ENCODE measurements around the gene GAA.

GAA gene

DNA sequence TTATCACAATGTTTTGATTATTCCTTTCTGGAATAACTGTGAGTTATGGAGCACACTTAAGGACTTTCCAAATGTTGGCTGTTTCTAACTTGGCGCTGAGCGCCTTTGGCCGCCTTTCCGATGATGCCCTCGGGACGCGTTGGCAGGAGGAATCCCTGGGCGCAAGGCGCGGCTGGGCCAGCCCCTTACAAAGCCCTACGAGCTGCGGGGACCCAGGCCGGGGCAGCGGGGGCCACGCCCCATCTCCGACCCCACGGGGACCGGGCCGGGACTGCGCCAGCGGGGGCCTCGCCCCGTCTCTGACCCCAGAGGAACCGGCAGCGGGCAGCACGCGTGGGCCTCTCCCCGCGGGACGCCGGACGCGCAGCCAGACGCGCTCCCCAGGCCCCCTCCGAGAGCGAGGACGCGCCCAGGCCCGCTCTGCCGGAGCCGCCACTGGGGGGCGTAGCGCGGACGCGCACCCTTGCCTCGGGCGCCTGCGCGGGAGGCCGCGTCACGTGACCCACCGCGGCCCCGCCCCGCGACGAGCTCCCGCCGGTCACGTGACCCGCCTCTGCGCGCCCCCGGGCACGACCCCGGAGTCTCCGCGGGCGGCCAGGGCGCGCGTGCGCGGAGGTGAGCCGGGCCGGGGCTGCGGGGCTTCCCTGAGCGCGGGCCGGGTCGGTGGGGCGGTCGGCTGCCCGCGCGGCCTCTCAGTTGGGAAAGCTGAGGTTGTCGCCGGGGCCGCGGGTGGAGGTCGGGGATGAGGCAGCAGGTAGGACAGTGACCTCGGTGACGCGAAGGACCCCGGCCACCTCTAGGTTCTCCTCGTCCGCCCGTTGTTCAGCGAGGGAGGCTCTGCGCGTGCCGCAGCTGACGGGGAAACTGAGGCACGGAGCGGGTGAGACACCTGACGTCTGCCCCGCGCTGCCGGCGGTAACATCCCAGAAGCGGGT lies at the start of gene GAA:
TSS of gene GAA (plus strand) at position 571 of the 935 bp plus-strand sequence. CDS start 3,006 bp downstream, outside the sequence.
- DNase-seq = peak; percentile 35 to 92

DNA sequence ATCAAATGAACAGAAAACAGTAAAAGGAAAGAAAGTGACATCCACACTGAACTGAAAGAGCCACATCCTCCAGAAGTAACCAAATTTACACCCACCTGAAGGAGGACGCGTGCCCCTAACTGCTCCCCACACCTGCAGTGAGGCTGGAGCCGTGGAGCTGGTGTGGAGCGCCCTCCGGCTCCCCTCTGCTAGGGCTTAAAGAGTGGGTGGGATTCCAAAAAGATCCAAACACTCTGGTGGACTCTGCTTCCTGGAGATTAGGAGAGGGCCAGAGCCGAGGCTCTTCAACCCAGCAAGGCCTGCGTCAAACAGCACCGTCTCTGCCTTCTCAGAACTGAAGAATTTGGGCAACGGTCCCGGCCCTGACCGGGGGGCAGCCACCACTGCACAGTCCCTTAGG lies 49.7 kb upstream of the GAA start:
- DNase-seq = no peak

DNA sequence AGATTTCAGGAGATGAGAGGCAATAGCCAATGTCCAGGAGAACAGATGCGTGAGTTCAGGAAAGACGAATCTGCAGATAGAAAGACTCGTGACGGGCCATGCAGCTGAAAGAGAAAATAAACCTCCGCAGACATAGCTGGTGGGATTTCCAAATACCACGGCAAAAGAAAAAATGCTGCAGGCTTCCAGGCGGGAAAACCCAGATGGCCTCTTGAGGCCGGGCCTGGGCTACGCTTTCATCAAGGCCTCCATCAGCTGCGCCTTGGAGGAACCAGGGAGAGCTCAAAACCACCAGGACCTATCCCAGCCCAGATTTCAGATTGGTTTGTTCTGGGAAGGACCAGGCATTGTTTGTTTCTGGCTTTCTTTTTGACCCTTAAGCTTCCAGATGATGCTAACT lies 48.3 kb upstream of the GAA start:
- no peak for DNase-seq

DNA sequence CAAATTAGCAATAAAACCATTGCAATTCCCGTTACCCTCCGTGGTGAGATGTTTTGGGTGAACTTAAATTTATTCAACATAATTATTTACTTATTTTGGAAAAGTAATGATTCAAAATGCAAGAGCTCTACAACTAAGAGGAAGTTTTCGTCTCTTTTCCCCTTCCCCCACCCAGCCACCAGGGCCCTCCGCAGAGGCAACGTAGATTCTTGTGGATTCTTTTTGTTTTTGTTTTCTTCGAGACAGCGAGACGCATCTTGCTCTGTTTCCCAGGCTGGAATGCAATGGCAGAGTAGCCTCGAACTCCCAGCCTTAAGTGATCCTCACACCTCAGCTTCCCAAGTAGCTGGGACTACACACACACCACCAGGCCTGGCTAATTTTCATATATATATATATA lies 45.8 kb upstream of the GAA start:
- no peak for DNase-seq

DNA sequence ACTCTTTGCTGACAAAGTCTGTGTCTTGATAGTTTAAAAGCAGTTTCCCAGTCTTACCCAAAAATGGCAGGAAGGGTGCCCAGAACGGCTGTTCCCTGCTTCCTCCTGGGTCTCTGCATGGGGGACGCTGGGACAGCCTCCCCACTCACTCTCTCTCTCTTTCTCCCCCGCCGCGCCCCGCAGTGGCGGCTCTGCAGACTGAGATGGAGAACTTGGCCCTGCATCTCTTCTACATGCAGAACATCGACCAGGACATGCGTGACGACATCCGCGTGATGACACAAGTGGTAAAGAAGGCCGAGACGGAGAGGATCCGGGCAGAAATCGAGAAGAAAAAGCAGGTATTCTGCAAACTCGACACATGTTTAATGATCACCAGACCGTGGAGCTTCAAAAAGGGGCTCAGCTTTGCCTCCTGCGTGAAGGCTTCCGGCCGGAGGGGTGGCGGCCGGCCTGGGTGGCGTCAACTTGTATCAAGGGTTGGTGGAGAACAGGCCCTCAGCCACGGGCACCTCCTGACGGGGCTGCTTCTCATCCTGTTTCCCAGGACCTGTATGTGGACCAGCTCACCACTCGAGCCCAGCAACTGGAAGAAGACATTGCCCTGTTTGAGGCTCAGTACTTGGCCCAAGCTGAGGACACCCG lies 42.9 kb upstream of the GAA start:
- DNase-seq = no peak

DNA sequence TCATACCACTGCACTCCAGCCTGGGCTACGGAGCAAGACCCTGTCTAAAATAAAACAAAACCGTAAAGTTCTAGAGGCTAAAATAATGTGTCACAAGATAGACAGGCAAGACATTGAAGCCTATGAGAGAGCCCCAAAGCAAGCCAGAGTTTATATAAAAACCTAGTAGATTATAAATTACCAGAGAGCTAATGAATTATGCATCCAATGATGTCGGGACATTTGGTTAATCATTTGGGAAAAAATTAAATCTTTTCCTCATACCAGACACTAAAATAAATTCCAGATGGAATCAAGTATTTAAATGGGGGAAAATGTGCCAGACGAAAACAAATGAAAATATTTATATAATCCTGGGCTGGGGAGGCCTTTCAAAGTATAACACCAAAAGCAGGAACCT lies 40.7 kb upstream of the GAA start:
- DNase-seq = no peak

DNA sequence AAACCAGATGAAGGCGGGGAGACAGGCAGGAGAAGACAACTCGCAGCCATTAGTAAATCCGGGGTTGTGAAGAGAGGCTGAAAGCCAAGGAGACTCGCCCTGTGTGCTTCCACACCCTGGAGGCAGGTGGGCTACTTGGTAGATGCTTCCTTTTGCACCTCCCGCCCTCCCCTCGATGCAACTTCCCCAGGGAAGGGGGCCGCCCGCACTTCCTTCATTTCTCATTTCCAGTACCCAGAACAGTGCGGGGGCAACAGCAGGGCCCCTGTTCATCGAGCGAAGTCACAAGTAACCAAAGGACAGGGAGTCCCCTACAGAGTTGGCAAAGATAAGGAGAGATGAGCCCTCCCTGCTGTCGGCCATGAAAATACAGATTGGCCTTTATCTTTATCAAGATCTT lies 40.0 kb upstream of the GAA start:
- DNase-seq = no peak

DNA sequence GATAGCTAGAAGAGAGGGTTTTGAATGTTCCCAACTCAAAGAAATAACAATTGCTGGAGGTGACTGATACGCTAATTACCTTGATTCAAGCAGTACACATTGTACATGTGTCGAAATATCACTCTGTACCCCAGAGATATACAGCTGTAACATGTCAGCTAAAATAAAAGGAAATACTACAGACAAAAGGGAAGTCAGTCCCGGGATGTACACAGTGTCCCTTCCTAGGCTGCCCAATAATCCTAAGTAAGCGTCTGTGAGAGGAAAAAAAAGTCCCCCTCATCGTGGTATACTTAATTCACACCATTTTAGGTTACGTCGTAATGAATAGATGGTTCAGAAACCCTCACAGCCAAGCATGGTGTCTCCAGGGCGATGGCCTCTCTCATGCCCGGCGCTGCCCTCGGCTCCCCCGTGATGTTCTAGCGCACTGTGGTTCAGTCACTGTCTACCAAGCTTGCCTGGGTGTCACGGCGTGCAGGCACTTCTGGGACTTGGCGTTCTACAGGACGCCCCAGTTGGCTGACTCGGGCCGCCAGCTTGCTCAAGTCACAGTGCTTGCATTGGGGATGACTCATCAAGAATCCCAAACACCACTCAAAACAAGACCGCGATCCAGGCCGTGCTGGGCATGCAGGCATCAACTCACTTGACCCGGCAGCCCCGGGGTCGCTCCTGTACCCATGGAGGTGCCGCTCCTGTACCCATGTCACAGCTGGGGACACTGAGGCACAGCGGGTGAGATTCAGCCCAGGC lies 37.4 kb upstream of the GAA start:
- DNase-seq = no peak

DNA sequence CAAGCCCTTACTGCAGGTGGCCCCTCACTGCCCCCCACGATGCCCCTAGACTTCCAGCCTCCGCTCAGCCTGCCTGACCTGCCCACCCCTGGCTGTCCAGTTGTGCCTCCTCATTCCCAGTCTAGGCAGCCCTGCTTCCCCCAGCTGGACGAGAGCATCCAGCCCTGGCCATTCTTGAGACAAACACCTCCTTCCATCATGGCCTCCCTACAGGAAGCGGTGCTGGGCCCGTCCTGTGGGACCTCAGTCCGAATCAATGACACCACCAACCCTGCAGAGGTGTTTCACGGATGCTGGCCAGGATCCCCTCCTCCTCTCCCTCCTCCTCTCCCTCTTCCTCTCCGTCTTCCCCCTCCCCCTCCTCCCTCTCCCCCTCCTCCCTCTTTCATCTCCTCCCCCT lies 36.7 kb upstream of the GAA start:
- DNase-seq = no peak

DNA sequence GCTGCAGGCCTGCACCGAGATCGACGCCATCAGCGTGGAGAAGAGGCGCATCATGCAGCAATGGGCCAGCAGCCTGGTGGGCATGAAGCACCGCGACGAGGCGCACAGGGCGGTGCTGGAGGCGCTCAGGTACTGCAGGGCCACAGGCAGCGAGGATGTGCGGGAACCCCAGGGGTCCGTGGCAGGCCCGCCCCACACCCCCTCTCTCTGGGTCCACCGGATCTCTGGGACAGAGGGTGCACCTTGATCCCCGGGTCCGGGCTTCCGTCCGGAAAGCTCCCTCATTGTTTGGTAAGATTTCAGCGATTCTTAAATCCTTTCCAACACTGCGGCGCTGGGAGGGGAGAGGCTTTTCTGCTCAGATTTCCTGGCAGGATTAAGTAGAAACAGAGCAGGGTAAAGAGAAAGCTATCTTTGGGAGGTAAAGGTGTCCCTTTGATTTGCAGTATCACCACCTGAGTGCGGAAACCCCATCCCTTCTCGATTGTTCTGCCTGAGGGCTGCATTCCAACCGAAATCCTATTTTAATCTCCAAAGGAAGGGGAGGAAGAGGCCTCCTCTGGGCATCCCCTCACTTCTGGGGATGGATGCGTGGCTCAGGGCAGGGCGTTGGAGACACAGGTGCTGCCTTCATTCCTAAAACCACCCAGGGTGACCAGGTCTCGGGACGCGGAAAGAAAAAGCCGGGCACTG lies 35.8 kb upstream of the GAA start:
- DNase-seq = no peak

DNA sequence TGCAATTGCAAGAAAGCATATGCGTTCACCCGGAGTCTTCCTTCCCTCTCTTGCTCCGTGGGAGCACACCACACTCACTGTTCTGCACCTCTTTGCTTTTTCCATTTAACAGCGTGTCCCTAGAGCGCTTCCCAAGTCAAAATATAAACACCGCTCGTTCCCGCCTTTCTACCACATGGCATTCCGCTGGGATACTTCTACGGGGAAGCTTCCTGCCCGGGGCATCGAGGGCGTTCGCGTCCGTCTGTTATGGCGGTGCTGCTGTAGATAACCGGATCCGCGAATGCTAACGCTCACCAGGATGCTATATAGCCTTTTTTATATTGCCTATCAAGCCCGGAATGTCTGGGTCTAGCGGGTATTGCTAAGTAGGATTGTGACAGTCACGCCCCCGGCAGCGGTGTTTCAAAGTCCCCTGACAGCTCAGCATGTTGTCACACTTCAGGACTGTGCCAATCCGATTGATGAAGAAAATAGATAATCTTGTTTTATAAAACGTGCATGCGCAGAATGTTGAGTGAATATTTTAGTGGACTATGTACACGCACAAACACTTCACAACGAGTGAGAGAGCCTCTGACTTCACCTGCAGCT lies 33.9 kb upstream of the GAA start:
- no peak for DNase-seq

DNA sequence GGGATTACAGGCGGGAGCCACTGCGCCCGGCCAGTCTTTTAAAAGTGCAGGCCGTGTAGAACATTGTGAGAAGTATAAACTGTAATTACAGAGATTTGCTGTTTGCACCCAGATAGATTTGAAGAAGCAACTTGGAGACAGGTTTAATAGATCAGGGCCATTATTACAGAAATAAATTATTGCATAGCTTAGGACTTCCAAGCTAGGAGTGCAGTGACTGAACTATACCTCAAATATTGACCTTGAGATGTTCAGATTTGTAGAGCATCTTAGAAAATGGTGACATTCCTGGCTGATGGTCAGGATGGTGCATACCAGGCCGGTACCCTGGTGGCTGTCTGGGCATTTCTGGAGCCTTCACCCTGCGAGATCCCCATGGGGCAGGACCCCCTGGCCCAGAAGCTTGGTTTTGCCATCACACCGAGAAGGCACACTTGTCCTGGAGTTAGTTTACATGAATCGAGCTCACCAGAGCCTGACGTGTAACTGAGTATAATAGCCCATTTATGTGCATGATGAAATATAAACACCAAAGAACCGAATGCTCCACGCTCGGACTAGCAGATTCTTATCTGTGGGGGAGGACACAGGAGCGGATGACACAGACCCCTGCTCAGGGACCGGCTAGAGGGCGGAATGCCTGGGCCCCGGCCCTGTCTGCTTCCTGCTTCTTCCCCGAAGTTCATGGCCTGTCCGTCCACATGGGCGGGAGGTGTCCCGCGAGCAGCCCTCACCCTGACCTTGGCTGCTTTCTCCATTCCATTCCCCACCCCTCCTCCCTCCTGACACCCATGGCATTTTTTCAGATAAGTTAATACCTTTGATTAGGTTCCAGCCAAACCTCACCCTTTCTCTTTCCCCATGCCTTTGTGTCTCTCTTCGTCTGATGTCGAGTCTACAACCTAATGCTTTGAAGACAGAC lies 32.8 kb upstream of the GAA start:
- peak; percentile 44 to 52 for DNase-seq

DNA sequence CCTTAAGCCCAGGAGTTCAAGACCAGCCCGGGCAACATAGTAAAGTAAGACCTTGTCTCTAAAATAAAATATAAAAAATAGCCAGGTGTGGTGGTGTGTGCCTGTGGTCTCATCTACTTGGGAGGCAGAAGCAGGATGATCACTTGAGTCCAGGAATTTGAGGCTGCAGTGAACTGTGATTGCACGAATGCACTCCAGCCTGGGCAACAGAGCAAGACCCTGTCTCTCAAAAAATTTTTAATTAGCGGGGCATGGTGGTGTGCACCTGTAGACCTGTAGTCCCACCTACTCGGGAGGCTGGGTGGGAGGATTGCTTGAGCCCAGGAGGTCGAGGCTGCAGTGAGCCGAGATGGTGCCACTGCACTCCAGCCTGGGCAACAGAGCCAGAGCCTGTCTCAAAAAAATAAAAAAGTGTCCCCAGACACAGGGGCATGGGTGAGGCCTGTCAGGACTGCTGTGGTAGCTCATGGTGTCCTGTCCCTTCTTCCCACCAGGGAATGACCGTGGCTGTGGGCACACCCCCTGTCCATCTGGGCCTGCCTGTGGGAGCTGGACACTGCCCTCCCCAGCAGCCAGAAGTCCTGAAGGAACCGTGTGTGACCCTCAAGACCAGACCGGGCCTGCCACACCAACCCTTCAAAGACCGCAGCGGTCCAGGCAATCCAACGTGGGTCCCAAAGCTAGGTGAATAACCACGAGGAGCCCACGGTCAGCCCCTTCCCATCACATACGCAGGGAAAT lies 30.8 kb upstream of the GAA start:
- DNase-seq = no peak

DNA sequence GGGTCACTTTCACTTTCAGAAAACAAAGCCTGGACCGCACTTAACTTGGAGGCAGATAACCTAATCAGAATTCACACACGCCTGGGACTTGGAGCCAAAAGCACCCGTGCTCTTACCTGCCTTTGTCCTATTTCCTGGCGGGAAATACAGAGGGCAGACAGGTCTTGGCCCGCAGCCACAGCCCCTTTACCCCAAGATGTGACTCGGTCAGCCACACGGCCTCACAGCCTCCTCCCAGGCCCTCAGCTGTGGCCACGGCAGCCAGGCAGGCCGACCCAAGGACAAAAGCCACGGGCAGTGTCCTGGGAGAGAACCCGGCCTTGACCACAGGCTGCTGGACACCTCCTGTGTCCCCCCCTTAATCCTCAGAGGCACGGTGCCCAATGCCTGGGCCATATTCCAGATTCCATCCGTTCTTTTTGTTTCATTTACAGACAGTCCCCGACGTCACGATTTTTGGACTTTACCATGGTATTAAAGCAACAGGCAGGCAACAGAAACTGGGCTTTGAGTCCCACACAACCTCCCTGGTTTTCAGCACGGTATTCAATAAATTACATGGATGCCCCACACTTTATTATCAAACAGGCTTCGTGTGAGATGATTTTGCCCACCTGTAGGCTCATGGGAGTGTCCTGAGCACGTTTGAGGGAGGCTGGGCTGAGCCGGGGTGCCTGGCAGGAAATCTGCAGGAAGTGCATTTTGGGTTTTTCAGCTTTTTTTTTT lies 30.1 kb upstream of the GAA start:
- DNase-seq = no peak

DNA sequence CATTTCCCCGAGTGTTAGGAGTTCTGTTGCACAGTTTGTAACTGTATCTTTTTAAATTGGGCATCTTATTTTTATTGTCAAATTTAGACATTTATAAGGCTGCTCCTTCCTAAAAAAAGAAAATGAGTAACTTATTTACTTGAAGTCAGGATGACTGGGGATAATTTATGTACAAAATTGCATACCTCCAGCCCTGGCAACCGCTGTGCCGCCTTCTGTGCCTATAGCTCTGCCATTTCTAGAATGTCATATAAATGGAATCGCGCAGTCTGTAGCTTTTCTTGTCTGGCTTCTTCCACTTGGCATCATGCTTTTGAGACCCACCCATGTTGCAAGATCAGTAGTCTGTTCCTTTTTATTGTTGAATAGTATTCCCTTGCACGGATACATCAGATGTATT lies 29.0 kb upstream of the GAA start:
- DNase-seq = no peak

DNA sequence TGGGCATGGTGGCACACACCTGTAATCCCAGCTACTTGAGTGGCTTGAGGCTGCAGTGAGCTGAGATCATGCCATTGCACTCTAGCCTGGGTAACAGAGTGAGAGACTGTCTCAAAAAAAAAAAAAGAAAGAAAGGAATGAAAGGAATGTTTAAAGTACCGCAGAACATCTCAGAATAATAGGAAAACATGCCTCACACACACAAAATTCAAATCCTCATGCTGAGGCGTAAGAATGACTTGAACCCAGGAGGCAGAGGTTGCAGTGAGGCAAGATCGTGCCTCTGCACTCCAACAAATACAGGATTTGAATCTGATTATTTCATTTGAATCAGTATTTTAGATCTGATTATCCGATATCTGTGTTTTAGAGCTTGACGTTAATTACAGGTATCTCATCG lies 21.3 kb upstream of the GAA start:
- no peak for DNase-seq

DNA sequence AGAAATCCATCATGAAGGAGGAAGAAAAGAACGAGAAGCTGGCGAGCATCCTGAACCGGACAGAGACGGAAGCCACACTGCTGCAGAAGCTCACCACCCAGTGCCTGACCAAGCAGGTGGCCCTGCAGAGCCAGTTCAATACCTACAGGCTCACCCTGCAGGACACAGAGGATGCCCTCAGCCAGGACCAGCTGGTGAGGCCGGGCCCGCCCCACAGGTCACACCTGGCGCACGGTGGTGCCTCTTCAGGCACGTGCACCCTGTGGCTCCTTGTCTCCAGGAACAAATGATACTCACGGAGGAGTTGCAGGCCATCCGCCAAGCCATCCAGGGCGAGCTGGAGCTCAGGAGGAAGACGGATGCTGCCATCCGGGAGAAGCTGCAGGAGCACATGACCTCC lies 19.8 kb upstream of the GAA start:
- no peak for DNase-seq

DNA sequence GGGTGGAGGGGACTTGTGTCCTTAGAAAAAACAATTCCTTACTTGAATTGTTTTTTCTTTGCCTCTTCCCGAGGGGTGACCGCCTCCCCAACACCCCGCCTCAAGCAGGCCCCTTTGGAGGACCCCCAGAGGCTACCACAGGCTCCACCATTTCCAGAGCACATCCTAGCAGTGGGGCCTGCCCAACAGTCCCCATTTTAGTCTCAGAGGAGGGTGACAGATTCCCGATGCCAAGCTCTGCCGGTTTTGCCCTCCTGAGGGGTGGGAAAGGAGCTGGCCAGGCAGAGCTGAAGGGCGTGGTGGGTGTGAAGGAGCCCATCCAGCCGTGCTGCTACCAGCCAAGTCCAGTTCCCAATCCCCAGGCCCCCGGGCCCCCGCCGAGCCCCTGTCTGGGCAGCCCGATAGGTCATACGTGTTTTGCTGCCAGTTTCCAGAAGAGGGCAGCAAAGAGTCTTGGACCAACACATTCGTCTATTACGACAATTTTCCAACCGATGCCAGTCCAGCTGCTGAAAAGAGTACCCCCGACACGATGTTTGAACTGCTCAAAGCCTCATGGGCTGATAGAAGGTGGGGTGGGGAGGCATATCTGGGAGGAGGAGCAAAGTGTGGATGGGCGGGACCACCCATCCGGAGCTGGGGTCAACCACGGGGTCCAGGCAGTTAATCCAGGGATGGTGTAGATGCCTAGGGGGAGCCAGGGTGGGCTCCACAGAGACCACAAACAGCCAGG lies 18.8 kb upstream of the GAA start:
- peak; percentile 57 to 87 for DNase-seq

DNA sequence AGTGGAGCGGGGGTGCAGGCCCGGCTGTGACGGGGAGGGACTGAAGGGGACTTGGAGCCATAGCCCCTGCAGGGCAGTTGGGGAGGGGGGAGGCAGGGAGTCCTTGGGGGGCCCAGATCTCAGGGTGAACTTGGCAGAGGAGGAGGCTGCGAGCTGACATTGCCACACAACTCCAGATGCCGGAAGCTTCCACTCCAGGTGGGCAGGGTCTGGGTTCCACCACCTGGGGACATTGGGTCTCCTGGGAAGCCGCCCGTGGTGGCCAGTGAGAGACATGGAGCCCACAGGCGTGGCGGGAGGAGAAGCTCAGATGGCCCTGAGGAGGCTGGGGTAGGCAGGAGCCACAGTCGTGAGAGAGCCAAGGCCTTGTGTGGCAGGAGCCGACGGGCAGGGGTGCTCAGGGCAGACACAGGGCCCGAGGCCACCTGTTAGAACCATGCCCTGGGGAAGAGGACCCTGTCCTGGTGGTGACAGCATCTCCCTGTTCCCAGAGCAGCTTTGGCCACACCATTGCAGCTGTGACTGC lies 18.2 kb upstream of the GAA start:
- no peak for DNase-seq
